GM12892 (cell line): ENCODE measurements around the gene IL2RG.

Source experiments
- POLR2A ChIP-seq: IDR thresholded peaks from 2 replicates; pipeline ENCODE4 v1.6.1; 2011; ENCODE audit warnings: low read depth, low read length, control low read depth
- TAF1 ChIP-seq: IDR thresholded peaks from 2 replicates; pipeline ENCODE4 v1.6.1; 2011; ENCODE audit warnings: low read depth, mild to moderate bottlenecking, control low read depth, low read length, borderline replicate concordance

DNA sequence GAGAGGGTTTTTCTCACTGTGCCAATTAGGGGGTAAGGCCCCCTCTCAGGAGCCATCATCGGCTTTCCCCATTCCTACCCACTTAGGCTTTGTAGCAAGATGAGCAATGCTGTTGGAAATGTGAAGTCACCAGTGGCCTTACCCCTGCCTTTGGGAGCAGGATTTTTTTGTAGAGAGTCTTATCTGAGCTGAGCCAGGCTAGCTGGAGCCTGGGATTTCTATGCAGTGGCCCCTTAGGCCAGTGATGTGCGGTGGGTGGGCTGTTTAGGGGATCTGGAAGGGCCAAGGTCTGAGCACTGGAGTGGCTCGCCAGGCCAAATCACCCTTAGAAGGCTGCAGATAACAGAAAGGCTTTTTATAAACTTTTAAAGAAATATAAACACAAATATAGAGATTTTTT is 9.1 kb downstream of the IL2RG start:
- TF ChIP-seq POLR2A (no peak), TAF1 (no peak)
